H9 (cell line): ENCODE results near the gene EVX2. TPM values are rescaled to one million over a fixed set of nuclear protein-coding genes. Genes with fewer than 3 reads are reported as not detected.
A peak's percentile ranks its signal among the peaks of the same experiment; 100 is the strongest.

Experiments used
- DNase-seq: peaks from one replicate; pipeline ENCODE4 v3.0.0-alpha.2; 2017
- H2AFZ ChIP-seq: one replicate; pipeline ENCODE4 v1.6.1; 2013; ENCODE audit warnings: mild to moderate bottlenecking, low read length, control low read depth, moderate library complexity
- H2AK5ac ChIP-seq: 2 replicates; pipeline ENCODE4 v1.6.1; 2013; ENCODE audit warnings: low read length, control low read depth, mixed read lengths; ENCODE audit not compliant: insufficient read length
- H2BK120ac ChIP-seq: one replicate; pipeline ENCODE4 v1.6.1; 2013; ENCODE audit warnings: low read depth, mild to moderate bottlenecking, low read length, control low read depth, inconsistent platforms; ENCODE audit not compliant: poor library complexity, severe bottlenecking
- H2BK12ac ChIP-seq: 2 replicates; pipeline ENCODE4 v1.6.1; 2013; ENCODE audit warnings: low read length, control low read depth, mixed read lengths, low read depth; ENCODE audit not compliant: insufficient read length
- H2BK15ac ChIP-seq: 2 replicates; pipeline ENCODE4 v1.6.1; 2013; ENCODE audit warnings: low read depth, low read length, control low read depth
- H2BK20ac ChIP-seq: one replicate; pipeline ENCODE4 v1.6.1; 2013; ENCODE audit warnings: low read depth, mild to moderate bottlenecking, low read length, control low read depth, inconsistent platforms; ENCODE audit not compliant: poor library complexity, severe bottlenecking
- H2BK5ac ChIP-seq: 2 replicates; pipeline ENCODE4 v1.6.1; 2013; ENCODE audit warnings: low read length, control low read depth, mixed read lengths; ENCODE audit not compliant: insufficient read length
- H3K14ac ChIP-seq: 2 replicates; pipeline ENCODE4 v1.6.1; 2013; ENCODE audit warnings: low read length, control low read depth; ENCODE audit not compliant: insufficient read depth
- H3K18ac ChIP-seq: 2 replicates; pipeline ENCODE4 v1.6.1; 2013; ENCODE audit warnings: low read depth, mild to moderate bottlenecking, mixed read lengths, low read length, control low read depth; ENCODE audit not compliant: insufficient read length
- H3K23ac ChIP-seq: 2 replicates; pipeline ENCODE4 v1.6.1; 2013; ENCODE audit warnings: low read length, control low read depth, mixed read lengths, low read depth; ENCODE audit not compliant: insufficient read length
- H3K23me2 ChIP-seq: 2 replicates; pipeline ENCODE4 v1.6.1; 2013; ENCODE audit warnings: low read depth, mild to moderate bottlenecking, mixed read lengths, low read length, control low read depth; ENCODE audit not compliant: insufficient read length, poor library complexity, severe bottlenecking
- H3K27ac ChIP-seq: 2 replicates; pipeline ENCODE4 v1.5.1; 2013; ENCODE audit warnings: low read length, control low read depth, mixed read lengths, low read depth; ENCODE audit not compliant: insufficient read length
- H3K27me3 ChIP-seq: 2 replicates; pipeline ENCODE4 v1.6.1; 2013; ENCODE audit warnings: low read length, control low read depth, inconsistent platforms; ENCODE audit not compliant: insufficient read depth
- H3K4ac ChIP-seq: 2 replicates; pipeline ENCODE4 v1.6.1; 2013; ENCODE audit warnings: low read depth, mild to moderate bottlenecking, control low read depth, inconsistent platforms, low read length, moderate library complexity
- H3K4me1 ChIP-seq: 2 replicates; pipeline ENCODE4 v1.6.1; 2013; ENCODE audit warnings: low read length, control low read depth, inconsistent platforms; ENCODE audit not compliant: insufficient read depth
- H3K4me2 ChIP-seq: 2 replicates; pipeline ENCODE4 v1.6.1; 2013; ENCODE audit warnings: low read length, control low read depth, mixed read lengths; ENCODE audit not compliant: insufficient read length, insufficient read depth
- H3K56ac ChIP-seq: 2 replicates; pipeline ENCODE4 v1.6.1; 2013; ENCODE audit warnings: low read depth, mild to moderate bottlenecking, mixed read lengths, low read length, control low read depth; ENCODE audit not compliant: insufficient read length
- H3K79me1 ChIP-seq: 2 replicates; pipeline ENCODE4 v1.6.1; 2013; ENCODE audit warnings: low read depth, mild to moderate bottlenecking, moderate library complexity, low read length, control low read depth, inconsistent platforms; ENCODE audit not compliant: insufficient read depth, poor library complexity, severe bottlenecking
- H3K79me2 ChIP-seq: 2 replicates; pipeline ENCODE4 v1.6.1; 2013; ENCODE audit warnings: low read length, control low read depth, inconsistent platforms; ENCODE audit not compliant: insufficient read depth
- H3K9ac ChIP-seq: 2 replicates; pipeline ENCODE4 v1.6.1; 2013; ENCODE audit warnings: low read length, control low read depth, mixed read lengths; ENCODE audit not compliant: insufficient read length; ENCODE audit errors: extremely low read depth
- H3K9me3 ChIP-seq: one replicate; pipeline ENCODE4 v1.6.1; 2013; ENCODE audit warnings: low read depth, low read length, inconsistent platforms; ENCODE audit not compliant: control insufficient read depth
- H3T11ph ChIP-seq: one replicate; pipeline ENCODE4 v1.6.1; 2013; ENCODE audit warnings: mild to moderate bottlenecking, low read length, control low read depth, inconsistent platforms
- H4K20me1 ChIP-seq: one replicate; pipeline ENCODE4 v1.6.1; 2013; ENCODE audit not compliant: control insufficient read depth, insufficient read length, insufficient read depth
- H4K5ac ChIP-seq: 2 replicates; pipeline ENCODE4 v1.6.1; 2013; ENCODE audit warnings: low read depth, mild to moderate bottlenecking, mixed read lengths, low read length, control low read depth; ENCODE audit not compliant: insufficient read length
- H4K8ac ChIP-seq: replicated peaks from 2 replicates; pipeline ENCODE4 v1.6.1; 2013; ENCODE audit warnings: low read length, control low read depth, mixed read lengths, low read depth; ENCODE audit not compliant: insufficient read length
- H4K91ac ChIP-seq: 2 replicates; pipeline ENCODE4 v1.6.1; 2013; ENCODE audit warnings: low read depth, mild to moderate bottlenecking, moderate library complexity, mixed read lengths, low read length, control low read depth; ENCODE audit not compliant: insufficient read length
- H3K27ac Mint-ChIP-seq, 3 experiments: 2 replicates in 2 of 3; 3 replicates in 1 of 3; pipeline ENCODE4 v1.8.0; 2020 to 2021; ENCODE audit warnings: mixed read lengths in 3 of 3, mild to moderate bottlenecking in 1 of 3, moderate library complexity in 1 of 3
- H3K27me3 Mint-ChIP-seq: 2 replicates; pipeline ENCODE4 v1.8.0; 2021; ENCODE audit warnings: low read depth, mild to moderate bottlenecking, moderate library complexity, mixed read lengths
- H3K36me3 Mint-ChIP-seq, 3 experiments: 2 replicates in 2 of 3; 3 replicates in 1 of 3; pipeline ENCODE4 v1.8.0; 2020 to 2021; ENCODE audit warnings: low read depth in 3 of 3, mixed read lengths in 3 of 3; ENCODE audit not compliant: insufficient read depth in 1 of 3
- H3K4me1 Mint-ChIP-seq, 2 experiments: 2 replicates each; pipeline ENCODE4 v1.8.0; 2020; ENCODE audit warnings: mixed read lengths in 2 of 2
- H3K4me3 Mint-ChIP-seq, 2 experiments: 2 replicates in 1 of 2; 3 replicates in 1 of 2; pipeline ENCODE4 v1.8.0; 2020 to 2021; ENCODE audit warnings: mild to moderate bottlenecking in 2 of 2, mixed read lengths in 2 of 2, moderate library complexity in 1 of 2
- H3K9me3 Mint-ChIP-seq, 2 experiments: 2 replicates in 1 of 2; 3 replicates in 1 of 2; pipeline ENCODE4 v1.8.0; 2020; ENCODE audit warnings: mild to moderate bottlenecking in 2 of 2, mixed read lengths in 2 of 2, moderate library complexity in 1 of 2
- WGBS: extraction: QIAGEN DNeasy Blood & Tissue Kit; methylation state at CpG from one replicate; pipeline ENCODE4 v1.1.7; 2013; ENCODE audit warnings: missing lambda C conversion rate, low lambda C conversion rate, mixed read lengths; ENCODE audit not compliant: insufficient read length; ENCODE audit errors: extremely low coverage; 5-methylcytosine and 5-hydroxymethylcytosine counted together
- total RNA-seq: library from RNA; stranded (reverse); gene quantifications from 2 replicates; pipeline ENCODE4 v1.2.1, GENCODE V29; 2021
- TF ChIP-seq, protein P1 (sequence below): fragments of 200-600 bp; sonication (generic); conservative IDR thresholded peaks from 3 replicates; pipeline ENCODE4 v1.8.0; 2021; ENCODE audit warnings: antibody characterized with exemption, mild to moderate bottlenecking

EVX2 gene
- total RNA-seq, 1 experiment from 2014 or later, result not detected

DNA sequence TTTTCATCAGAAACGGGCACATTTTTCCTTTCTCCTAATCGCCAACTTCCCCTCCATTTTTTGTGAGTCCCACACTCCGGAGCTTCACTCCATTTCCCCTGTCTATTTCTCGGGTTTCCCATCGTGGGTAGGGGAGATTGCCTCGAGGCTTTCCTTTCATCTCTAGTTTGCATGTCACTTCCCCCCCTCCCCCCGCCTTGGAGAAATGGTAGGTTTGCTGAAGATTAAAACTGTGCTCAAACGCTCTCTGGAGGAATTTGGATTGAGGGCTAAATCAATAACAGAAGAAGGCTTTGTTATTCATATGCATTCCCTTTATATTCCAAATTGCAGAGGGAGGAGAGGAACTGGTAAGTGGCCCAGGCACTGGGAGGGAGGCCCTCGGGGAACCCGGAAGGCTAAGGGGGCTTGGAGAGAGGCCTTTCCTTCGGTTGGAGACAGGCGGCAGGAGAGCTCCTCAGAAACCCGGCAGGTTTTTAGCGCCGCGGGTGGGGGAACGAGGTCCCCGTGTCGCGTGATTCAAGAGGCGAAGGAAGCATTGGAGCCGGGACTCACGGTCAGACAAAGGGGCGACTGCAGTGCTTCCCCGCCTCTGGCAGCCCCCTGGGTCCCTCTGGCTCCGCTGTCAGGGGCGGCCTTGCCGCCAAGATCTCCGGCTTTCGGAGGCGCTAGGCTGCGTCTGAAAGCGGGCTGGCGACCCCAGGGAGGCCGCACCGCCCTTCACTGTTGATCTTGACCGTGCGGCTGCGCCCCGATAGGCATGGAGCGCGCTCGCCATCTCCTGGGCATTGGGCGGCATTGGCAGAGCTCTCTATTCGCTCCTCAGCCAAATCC is 13.4 kb upstream of the EVX2 start:
- H3K27me3 ChIP-seq, result peaks cover 83% of the 10 kb centered on the region
- peak overlapping the region in 1 of 3 experiments; percentile 93; a peak in 2 of 7 replicates for H3K27ac Mint-ChIP-seq
- WGBS, result no CpG with 5 or more reads among the region's 45 CpGs

More for the DNA sequence above, 13.4 kb upstream of the EVX2 start:
- Histone ChIP-seq H3K79me1 (no peaks in the 10 kb centered on the region), H4K5ac (no peak overlapping the region), H2BK20ac (no peak overlapping the region), H3K9ac (no peak overlapping the region), H2BK120ac (no peak overlapping the region), H2BK5ac (no peak overlapping the region), H3K18ac (no peak overlapping the region), H2AK5ac (no peak overlapping the region), H4K20me1 (no peaks in the 10 kb centered on the region), H2BK15ac (no peak overlapping the region), H3K14ac (no peak overlapping the region), H3K27ac (no peak overlapping the region), H3K79me2 (no peaks in the 10 kb centered on the region), H3T11ph (no peak overlapping the region), H4K8ac (no peak overlapping the region), H3K9me3 (no peaks in the 10 kb centered on the region), H3K23me2 (peaks cover 5% of the 10 kb centered on the region), H2AFZ (no peak overlapping the region), H3K4ac (no peak overlapping the region), H3K4me1 (peaks cover 3% of the 10 kb centered on the region; the same call in 1 of the 2 replicates), H4K91ac (no peak overlapping the region), H3K4me2 (peak overlapping the region; percentile 63), H2BK12ac (no peak overlapping the region), H3K56ac (no peak overlapping the region), H3K23ac (no peak overlapping the region)
- Mint-ChIP-seq H3K4me1 (peaks cover 24 to 37% of the 10 kb centered on the region in 2 experiments), H3K4me3 (peak overlapping the region; percentile 36 to 76), H3K9me3 (peaks cover 2 to 29% of the 10 kb centered on the region in 2 experiments), H3K27me3 (peaks cover 97% of the 10 kb centered on the region), H3K36me3 (no peaks in the 10 kb centered on the region; a peak in 1 of 7 replicates)
- DNase-seq, result peak; percentile 94
- TF ChIP-seq, protein P1, sequence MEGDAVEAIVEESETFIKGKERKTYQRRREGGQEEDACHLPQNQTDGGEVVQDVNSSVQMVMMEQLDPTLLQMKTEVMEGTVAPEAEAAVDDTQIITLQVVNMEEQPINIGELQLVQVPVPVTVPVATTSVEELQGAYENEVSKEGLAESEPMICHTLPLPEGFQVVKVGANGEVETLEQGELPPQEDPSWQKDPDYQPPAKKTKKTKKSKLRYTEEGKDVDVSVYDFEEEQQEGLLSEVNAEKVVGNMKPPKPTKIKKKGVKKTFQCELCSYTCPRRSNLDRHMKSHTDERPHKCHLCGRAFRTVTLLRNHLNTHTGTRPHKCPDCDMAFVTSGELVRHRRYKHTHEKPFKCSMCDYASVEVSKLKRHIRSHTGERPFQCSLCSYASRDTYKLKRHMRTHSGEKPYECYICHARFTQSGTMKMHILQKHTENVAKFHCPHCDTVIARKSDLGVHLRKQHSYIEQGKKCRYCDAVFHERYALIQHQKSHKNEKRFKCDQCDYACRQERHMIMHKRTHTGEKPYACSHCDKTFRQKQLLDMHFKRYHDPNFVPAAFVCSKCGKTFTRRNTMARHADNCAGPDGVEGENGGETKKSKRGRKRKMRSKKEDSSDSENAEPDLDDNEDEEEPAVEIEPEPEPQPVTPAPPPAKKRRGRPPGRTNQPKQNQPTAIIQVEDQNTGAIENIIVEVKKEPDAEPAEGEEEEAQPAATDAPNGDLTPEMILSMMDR, result peak; percentile 94
